DND-41 (cell line): ENCODE data around the gene TNS3.

Experiments used
- CTCF ChIP-seq: IDR thresholded peaks from 2 replicates; pipeline ENCODE4 v1.5.1; 2012; ENCODE audit warnings: borderline replicate concordance, low read length, moderate library complexity, mild to moderate bottlenecking; ENCODE audit not compliant: poor library complexity, severe bottlenecking; ENCODE audit errors: extremely low read depth
- EZH2 ChIP-seq: IDR thresholded peaks from 3 replicates; pipeline ENCODE4 v1.6.1; 2012; ENCODE audit warnings: borderline replicate concordance, low read depth, mild to moderate bottlenecking, moderate library complexity, low read length, inconsistent platforms; ENCODE audit not compliant: severe bottlenecking

- TF ChIP-seq CTCF (no peak), EZH2 (no peak)
Observed at GRCh38 chr7:47418601-47419309, 163.2 kb downstream of the TNS3 start.
